Measurements from ENCODE around the gene ANO8. TPM values are rescaled to one million over a fixed set of nuclear protein-coding genes. Genes with fewer than 3 reads are reported as not detected.

ANO8 gene
- total and polyA plus RNA-seq, 2 of the 13 experiments (the other 11 are each of a cell fraction or from before 2014, with no cell fraction given), result 1.8 to 3.5 TPM

GRCh38 chr19:17306285-17306714 lies 28.4 kb downstream of the ANO8 start (continued):
- TF ChIP-seq ZNF557 (CRISPR knock-in tag; IDR thresholded peaks at IDR 0.05), result 0 out of 2 replicates have a peak, but pooled peaks have one; percentile 3
- no peak for TF ChIP-seq BATF2 (CRISPR knock-in tag; IDR thresholded peaks at IDR 0.05)
- TF ChIP-seq ARID5B (CRISPR knock-in tag; IDR thresholded peaks at IDR 0.05), result no peak
- TF ChIP-seq YEATS2 (CRISPR knock-in tag; IDR thresholded peaks at IDR 0.05; ENCODE audit: borderline replicate concordance), result 0 out of 2 replicates have a peak, but pooled peaks have one; percentile 24
- 0 out of 2 replicates have a peak, but pooled peaks have one; percentile 0 for TF ChIP-seq BCL3 (CRISPR knock-in tag; IDR thresholded peaks at IDR 0.05)
- peak; percentile 4; the same call in 1 of the 2 replicates for TF ChIP-seq HNF4G (IDR thresholded peaks at IDR 0.05; ENCODE audit: borderline replicate concordance, low read depth, low read length)
- no peak for TF ChIP-seq HNF4G (CRISPR knock-in tag; IDR thresholded peaks at IDR 0.05; ENCODE audit: borderline replicate concordance, low read depth)
- TF ChIP-seq DR1 (CRISPR knock-in tag; IDR thresholded peaks at IDR 0.05), result no peak
- no peak for TF ChIP-seq SP2 (CRISPR knock-in tag; IDR thresholded peaks at IDR 0.05)
- TF ChIP-seq FUBP1 (CRISPR knock-in tag; IDR thresholded peaks at IDR 0.05; ENCODE audit: borderline replicate concordance), result no peak
- no peak for TF ChIP-seq CENPBD1 (CRISPR knock-in tag; IDR thresholded peaks at IDR 0.05; ENCODE audit: borderline replicate concordance, low read depth)
- TF ChIP-seq ZNF503 (CRISPR knock-in tag; IDR thresholded peaks at IDR 0.05), result no peak
- TF ChIP-seq CEBPZ (IDR thresholded peaks at IDR 0.05; ENCODE audit: low read length), result no peak
- TF ChIP-seq SALL2 (CRISPR knock-in tag; IDR thresholded peaks at IDR 0.05), result no peak
